Stimulated activated CD4-positive, alpha-beta T cell treated with anti-CD3 and anti-CD28 coated beads, TNF-alpha, amount 100 ng/mL, for 1 hour (primary cell): ENCODE data around the gene SV2A.
A peak's percentile ranks its signal among the peaks of the same experiment; 100 is the strongest.
"Not testable (repeated sequence)": the region's sequence is repeated elsewhere in the genome, so short reads cannot be mapped to it uniquely, and the experiment has no call there.

Experiments used
- DNase-seq, 3 donors: peaks; one replicate each; pipeline ENCODE4 v3.0.0-alpha.2; 2020; ENCODE audit warnings: low read depth in 3 of 3, low spot score in 1 of 3

The SV2A gene, protein sequence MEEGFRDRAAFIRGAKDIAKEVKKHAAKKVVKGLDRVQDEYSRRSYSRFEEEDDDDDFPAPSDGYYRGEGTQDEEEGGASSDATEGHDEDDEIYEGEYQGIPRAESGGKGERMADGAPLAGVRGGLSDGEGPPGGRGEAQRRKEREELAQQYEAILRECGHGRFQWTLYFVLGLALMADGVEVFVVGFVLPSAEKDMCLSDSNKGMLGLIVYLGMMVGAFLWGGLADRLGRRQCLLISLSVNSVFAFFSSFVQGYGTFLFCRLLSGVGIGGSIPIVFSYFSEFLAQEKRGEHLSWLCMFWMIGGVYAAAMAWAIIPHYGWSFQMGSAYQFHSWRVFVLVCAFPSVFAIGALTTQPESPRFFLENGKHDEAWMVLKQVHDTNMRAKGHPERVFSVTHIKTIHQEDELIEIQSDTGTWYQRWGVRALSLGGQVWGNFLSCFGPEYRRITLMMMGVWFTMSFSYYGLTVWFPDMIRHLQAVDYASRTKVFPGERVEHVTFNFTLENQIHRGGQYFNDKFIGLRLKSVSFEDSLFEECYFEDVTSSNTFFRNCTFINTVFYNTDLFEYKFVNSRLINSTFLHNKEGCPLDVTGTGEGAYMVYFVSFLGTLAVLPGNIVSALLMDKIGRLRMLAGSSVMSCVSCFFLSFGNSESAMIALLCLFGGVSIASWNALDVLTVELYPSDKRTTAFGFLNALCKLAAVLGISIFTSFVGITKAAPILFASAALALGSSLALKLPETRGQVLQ

DNA sequence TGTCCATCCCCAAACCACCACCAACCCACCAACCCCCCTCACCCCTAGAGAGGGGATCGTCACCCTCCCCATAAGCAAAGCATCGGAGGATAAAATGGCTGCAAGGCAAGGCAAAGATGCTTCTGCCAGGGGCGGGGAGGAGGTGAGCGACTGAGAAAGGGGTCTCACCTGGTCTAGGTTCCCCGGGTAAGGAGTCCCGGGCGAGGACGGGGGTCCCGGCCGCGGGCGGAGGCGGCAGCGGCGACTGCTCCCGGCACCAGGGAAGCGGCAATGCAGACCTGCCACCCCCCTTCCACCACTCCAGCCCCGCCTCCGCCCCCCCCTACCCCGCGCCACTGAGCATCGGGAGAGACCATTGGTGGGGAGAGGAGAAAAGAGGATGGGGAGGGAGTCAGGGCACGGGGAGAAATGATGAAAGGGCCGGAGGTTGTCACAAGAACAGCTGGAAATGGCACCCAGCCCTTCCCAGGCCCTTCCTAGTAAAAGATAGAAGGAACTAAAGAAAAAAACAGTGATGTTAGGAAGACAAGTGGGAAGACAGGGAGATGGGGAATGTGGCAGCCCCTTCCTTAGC lies at the start of gene SV2A:
Gene SV2A, minus strand, starts transcription at position 274 of the 574 bp plus-strand sequence. CDS start 4,004 bp downstream, outside the sequence.
- peak in 1 of 3 donors; percentile 32 for DNase-seq

DNA sequence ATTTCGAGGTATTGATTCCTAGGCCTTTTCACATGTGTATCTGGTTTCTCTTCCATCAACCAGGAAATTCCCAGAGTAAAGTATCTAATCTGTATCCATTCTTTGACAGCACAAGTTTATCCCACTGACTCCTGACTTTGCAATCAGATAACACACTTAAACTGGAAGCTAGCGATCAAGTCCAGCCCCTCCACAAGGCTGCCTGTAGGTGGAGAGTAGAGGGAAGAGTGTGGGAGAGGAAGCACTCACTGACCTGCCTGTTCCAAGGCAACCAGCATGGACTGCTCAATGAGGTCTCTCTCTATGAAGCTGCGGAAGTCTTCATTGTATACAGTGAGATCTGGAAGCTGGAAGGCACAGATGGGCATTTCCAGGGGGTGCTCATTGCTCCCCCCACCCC lies 49.4 kb upstream of the SV2A start:
- DNase-seq = no peak

DNA sequence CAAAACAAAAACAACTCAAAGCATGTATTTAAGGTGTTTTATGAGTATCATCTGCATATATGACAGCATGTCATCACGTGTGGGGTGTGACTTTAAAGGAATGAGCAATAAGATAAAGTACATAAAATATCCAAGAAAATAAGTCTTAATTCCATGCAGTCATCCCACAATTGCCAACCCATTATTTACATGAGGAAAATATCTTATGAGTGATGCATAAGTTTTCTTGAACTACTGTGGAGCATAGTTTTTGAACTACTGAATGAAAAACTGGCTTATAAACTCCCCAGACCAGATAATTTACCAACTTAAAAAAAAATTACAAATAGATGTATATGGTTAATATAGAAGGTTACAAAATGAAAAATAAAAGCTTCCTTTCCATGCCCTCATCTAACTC lies 48.8 kb upstream of the SV2A start:
- DNase-seq = no peak

DNA sequence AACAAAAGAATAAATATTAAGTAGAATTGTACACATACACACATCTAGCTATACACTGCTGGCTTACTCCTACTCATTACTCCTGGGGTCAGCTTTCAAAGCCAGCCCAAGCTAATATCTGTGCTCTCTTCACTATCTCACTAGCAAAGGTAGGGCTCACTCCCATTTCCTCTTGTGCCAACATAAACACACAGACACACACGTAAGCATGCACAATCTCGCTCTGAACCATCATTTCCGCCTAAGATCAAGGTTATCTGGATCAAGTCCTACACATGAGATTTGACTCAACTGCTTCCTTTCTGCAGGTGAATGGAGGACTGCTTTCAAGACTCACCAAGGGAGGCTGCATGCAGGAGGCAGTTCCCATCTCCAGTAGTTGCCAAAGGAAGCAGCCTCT lies 47.8 kb upstream of the SV2A start:
- DNase-seq = no peak

DNA sequence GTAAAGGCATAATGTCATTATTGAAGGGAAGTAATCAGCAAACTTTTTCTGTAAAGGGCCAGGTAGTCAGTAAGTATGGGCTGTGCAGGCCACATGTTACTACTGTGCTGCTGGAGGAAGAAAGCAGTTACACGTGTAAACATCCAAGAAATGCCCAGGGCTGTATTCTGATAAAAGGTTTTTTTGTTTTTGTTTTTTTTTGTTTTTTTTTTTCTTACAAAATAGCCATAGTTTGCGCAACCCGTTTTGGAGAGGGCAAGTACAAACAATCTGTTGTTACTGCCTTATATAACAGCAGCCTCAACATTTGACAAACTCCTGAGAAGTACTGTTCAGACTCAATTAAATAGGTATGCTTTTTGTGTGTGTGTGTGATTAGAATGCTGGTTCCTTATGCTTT lies 45.7 kb upstream of the SV2A start:
- no peak for DNase-seq

DNA sequence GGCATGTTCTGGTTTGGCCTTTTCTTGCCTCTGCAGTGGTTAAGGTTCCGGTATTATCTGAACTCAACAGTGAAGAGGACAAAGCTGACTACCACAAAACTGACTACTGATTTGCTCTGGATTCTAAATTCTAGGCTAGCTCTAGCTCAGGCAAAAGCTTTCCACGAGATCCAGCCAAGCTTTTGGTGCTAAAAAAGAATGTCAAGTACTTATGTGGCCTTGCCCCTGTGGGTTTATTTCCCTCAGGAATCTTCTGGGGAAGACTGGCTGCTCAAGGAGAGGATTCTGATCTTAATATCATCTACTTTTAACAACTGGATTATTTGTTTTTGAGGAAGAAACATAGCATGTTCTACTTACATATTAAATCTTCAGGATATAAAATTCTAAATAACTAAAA lies 45.1 kb upstream of the SV2A start:
- no peak for DNase-seq

DNA sequence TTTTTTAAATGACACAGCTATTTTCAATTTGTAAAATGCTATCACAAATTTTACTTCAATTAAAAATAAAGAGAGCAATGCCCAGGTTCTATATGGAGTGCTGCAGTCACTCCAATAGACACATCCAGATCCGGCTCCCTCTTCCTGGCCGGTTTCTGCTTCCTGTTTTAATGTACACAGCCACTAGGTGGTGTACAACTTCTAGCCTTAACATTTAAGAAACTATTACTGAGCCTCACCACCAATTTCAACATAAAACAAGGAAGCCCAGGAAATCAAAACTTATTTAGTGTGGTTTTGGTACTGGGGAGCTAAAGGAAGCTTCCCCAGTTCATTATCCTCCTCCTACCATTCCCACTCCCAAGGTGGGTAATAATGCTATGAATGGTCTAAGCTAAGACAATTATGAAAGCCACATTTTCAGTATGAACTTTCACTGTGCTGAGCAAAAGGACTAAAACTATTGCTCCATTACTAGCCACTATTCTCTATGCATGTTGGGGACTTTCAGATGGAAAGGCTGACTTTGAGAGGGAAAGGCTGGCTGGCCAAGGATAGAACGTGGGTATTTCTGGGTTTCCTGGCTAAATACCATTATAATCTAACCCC lies 44.5 kb upstream of the SV2A start:
- DNase-seq = peak in 1 of 3 donors; percentile 12

DNA sequence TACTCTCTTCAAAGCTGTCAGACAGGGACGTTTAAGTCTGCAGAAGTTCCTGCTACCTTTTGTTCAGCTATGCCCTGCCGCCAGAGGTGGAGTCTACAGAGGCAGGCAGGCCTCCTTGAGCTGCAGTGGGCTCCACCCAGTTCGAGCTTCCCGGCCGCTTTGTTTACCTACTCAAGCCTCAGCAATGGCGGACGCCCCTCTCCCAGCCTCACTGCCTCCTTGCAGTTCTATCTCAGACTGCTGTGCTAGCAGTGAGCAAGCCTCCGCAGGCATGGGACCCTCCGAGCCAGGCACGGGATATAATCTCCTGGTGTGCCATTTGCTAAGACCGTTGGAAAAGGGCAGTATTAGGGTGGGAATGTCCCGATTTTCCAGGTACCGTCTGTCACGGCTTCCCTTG lies 39.9 kb upstream of the SV2A start:
- DNase-seq = not testable (repeated sequence)

DNA sequence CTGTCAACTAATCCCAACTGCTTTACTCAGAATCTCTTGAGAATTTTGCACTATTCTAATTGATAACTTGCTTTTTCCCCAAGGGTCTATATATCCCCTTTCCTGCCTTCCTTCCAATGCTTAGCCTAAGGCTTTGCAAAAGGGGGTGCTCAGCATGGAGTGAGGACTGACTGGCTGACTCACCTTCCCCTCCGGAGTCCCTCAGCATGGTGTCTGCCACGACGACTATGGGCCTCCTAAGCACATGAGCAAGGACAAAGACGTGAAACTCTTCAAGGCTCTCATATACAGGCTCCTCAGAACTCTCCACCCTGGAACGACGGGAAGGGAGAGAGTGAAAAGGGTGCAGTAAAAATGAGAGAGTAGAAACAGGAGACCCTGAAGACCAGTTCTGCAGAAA lies 32.3 kb upstream of the SV2A start:
- no peak for DNase-seq

DNA sequence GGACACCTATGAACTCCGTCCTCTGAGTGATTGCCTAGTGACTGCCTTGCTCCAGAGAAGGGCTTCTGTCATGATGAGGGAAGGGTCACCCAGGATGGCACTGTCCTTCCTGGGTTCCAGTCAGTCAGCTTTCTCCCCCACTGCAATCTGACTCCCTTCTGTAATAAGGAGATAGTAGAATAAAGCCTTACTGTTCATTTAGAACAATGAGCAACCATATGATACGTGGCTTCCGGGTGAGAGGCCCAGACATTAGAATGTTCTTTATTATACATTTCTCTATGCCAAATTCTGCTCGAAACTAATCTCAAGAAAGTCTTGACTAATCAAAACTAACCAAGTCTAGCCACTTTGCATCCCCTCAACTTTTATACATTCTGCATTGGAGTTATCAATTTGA lies 27.6 kb upstream of the SV2A start:
- DNase-seq = no peak

DNA sequence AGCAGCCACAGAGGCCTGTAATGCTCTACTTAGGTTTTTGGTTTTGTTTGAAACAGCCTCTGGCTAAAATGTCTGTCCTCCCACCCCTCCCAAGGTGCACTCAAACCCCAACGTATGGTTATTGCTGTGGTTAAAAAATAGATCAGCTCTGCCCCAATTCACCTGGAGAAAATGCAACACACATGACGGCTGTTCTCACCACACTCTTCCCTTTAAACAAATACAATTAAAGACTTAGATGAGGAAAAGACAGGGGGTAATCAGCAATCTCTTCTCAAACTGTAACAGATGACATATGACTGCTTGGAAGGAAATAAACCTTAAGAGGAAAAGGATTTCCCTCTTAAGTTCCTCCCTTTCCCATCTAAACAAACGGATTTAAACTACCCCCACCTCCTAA lies 25.2 kb upstream of the SV2A start:
- no peak for DNase-seq

DNA sequence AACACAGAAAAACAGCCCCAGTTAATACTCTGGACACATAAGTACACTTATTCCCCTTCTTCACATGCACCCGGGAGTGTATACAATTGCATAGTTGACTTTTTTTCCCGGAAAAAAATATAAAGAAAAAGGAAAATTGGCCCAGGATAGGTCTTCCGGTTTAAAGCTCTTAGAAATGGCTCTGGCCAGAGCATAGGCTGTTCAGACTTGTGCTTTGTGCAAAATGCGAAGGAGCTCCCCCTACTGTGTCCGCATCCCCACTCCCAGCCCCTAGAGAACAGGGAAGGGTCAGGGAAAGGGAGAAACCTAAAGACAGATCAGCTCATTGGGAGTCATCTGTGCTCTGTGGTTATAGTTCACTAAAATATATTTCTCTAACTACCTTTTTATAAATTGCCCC lies 24.6 kb upstream of the SV2A start:
- DNase-seq = no peak

DNA sequence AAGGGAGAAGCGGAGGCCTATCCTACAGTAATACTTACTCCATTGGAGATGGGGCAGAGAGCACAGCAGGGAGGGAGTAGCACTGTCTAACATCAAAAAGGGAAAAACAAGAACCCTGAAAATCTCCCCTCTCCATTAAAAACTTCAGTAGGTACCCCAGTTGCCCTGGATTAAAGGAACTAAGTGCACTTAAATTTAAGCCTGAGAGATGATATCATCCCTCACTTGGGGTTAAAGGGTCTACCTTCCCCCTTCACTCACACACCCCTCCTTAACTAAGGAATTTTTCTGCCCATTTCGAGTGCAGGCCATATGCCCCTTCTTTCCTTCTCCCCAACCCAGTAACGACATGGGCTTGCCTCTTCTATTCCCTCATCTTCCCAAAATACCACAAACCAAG lies 22.8 kb upstream of the SV2A start:
- DNase-seq = no peak

DNA sequence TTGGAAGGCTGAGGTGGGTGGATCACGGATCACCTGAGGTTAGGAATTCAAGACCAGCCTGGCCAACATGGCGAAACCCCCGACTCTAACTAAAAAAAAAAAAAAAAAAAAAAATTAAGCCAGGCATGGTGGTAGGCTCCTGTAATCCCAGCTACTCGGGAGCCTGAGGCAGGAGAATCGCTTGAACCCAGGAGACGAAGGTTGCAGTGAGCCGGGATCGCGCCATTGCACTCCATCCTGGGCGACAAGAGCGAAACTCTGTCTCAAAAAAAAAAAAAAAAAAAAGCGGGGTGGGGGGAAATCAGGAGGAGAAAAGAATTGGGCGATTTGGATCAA lies 21.0 kb upstream of the SV2A start:
- DNase-seq = not testable (repeated sequence)

DNA sequence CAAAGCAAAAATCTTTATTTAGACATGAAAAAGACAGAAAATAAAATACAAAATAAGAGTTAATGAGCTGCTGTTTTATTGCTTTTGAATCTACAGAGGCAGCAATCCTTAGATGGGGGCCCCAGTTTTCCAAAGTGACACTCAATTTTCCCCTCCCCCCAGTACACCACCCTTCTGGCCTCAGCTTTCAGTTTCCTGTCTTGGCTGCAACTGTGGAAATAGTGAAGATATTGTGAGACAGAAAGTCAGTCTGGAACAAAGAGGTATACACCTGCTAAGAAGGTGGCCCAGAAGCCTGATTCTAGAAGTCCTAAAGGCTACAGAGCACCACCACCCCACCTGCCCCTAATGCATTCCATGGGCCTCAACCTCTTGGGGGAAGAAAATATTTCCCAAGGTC lies 20.1 kb upstream of the SV2A start:
- no peak for DNase-seq

DNA sequence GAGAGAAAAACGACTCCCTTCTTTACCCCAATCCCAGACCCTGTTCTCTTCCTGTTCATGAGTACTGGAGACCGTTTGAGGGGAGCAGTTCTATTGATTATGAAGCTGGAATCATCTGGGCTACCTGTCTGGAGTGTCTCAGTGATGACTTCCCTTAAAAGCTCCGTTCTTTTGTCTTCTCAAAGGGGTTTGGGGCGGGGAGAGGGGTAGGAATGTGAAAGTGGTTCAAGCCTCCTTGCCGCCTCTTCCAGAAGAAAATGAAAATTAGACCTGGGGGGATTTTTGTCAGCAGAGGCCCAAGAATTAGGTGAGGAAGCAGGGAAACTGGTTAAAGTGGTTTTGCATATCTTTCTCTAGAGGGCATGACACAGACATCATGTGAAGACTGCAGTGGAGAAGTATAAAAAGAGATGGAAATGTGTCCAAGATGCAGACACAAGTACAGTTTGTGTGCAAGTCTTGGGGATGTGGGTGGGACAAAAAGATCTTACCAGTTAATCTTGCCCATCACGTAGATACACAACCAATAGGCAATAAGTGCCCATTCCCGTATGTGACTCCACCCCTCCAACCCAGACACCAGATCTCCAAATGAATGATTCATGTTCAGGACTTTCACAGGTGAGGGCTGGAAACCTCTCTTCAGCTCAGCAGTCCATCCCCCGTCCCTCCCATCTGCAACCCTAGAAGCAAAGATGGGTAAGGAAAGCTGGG lies 19.5 kb upstream of the SV2A start:
- DNase-seq = no peak

DNA sequence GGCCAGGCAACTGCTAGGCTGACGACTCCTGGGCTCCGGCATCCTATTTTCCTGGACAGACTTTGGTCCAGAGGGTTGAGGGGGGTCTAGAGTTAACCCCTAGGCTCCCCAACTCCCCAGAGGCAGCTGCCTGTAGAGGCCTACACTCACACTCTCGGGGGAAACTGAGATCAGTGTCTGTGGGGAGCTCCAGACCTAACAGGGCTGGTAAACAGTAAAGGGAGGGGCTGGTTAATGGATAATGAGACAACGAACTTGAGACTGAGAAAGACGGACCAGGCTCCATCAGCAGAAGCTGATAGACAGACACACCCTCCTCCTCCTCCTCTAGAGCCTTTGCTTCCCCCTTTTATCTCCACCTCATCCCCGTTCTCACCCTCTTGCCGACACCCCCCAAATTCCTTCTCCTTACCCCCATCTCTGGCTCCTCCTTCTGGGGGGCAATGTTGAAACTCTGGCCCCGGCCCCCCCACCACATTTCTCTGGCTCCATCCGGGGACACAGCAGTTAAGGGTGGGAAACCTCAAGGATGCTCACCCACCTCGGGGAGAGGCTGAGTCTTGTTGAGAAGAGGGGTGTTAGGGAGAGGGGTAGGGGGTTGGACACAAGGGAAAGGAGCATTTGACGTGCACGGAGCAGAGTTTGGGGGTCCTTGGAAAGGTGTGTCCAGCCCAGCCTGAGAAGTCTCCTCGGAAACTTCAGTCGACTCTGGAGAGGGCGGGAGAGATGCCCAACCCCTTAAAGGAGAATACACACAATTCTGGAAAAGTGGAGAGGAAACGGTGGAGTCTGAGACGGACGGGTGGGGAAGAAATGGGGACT lies 18.7 kb upstream of the SV2A start, which contains the start of gene MTMR11:
Gene MTMR11, minus strand, starts transcription at position 710 of the 822 bp plus-strand sequence. Its CDS starts 232 bp downstream, at position 478.
- DNase-seq = no peak

DNA sequence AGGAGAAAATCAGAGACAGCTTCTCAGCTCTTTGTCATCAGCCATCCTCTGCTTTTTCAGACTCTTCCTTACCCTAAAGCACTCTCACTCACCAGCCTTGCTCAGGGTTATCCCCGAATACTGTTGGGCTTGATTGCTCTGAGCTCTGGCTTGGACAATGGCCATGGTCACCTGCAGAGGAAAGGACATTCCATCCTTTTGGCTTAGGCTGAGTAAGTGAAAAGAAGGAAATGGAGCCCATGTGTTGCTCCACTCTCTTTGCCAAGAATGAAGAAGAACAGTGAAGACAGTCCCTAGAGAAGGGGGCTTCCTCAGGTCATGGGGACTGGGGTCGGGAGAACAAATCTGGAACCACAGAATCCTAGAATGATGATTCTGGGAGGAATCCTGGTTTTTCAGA lies 16.7 kb upstream of the SV2A start:
- no peak for DNase-seq

DNA sequence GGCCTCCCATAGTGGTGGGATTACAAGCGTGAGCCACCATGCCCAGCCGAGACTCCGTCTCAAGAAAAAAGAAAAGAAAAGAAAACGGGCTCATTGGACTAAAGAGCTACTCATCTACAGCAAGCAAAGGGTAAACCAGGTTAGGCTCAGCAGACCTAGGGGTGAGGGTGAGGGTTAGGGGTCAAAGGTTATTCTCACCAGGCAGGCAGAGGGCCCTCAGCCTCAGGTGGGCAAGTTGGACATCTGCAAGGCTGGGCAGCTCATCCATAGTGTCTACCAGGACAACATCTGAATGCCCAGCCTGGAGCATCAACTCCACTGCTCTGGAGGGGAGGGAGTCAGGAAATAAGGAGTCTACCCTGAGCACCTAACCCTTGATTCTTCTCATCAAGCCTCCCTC lies 15.6 kb upstream of the SV2A start:
- DNase-seq = no peak

DNA sequence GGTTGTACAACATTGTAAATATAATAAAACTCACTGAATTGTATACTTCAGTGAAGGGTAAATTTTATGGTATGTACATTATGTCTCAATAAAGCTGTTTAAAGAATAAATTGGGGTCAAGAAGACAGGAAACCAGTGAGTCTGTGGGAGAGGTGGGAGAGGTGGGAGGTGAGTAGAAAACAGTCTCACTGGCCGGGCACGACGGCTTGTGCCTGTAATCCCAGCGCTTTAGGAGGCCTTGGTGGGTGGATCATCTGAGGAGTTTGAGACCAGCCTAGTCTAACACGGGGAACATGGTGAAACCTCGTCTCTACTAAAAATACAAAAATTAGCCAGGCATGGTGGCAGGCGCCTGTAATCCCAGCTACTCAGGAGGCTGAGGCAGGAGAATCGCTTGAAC lies 14.8 kb upstream of the SV2A start:
- DNase-seq = no peak
